NK-92 (cell line): Measurements from ENCODE around the gene YWHAE.
A peak's percentile ranks its signal among the peaks of the same experiment; 100 is the strongest.
"Not testable (repeated sequence)": the region's sequence is repeated elsewhere in the genome, so short reads cannot be mapped to it uniquely, and the experiment has no call there.

Experiments
- DNase-seq: peaks from one replicate; lab custom pipeline; 2025; ENCODE audit not compliant: unreplicated experiment; lab: John Stamatoyannopoulos, UW

The YWHAE gene

DNA sequence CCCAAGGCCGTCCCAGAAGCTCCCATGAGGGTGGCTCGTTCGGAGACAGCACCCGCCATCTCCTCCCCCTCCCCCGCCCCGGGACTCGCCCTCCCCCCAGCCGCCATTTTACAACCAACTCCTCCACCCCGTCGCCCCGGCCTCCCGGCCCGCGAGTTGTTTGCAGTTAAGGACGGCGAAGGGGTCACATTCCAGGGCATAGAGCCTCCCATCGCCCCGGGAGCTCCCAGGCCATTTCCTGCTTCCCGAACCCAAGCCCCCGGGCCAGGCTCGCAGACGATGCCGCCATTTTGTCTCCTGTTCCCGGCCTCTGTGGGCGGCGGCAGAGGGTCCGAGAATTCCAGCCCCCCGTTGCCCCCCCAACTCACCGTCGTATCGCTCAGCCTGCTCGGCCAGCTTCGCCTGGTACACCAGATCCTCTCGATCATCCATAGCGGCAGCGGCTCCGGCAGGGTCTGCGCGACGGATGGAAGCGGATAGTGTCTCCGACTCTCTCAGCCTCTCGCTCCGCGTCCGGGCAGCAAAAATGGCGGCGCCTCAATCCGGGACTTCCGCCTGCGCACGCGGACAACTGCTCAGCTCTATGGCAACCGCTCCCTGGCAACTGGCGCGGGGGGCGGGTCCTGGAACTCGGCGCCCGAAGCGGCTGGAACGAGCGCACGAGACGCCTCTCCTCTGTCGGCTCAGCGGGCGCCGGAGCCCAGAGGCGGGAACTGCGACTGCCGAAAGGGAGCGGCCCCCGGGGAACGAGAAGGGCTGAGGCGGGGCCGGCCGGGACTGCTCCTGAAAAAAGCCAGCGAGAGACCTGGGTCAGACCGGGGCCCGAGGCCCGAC, at the start of gene YWHAE:
Gene YWHAE, minus strand, starts transcription at position 544 of the 834 bp plus-strand sequence. Its CDS starts 112 bp downstream, at position 432.
- peak; percentile 50 for DNase-seq

DNA sequence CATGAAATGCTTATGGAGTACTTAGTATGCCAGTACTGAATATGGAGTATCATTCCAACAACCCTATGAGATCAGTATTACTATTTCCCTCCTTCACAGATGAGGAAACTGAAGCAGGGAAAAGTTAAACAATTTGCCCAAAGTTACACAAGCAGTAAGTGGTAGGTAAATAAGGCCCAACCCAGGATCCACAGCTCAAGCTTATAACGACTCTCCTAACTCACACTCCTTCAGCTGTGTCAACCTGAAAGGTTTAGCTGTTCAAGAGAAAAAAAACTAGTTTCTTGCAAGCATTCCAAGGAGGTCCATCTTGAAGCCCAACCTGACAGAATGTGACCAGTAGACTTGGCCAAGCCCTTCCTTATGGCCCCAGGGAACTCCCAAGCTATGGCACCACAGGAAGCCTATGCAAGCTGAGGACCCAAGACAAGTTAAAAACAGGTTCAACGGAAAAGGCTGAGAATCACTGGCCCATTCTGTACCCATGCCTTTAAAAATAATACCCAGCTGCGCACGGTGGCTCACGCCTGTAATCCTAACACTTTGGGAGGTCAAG, 49.5 kb upstream of the YWHAE start:
- no peak for DNase-seq

DNA sequence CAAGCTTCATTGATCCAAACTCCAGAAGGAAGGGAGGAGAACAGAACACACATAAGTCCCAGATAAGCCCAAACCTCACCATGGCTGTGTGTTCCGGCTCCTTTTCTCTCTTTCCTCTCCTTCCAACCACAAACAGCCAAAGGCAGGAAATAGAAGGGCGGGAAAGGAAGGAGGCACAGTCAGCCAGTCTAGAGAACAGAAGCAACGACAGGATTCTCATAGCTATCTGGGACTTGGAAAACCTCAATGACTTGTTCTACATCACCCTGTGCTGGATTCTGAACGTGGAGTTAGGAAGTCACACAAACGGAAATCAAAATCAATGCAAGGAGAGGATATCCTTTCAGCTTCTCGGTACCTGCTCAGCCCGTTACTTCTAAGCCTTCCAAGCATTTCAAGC, 47.0 kb upstream of the YWHAE start:
- DNase-seq, result no peak

DNA sequence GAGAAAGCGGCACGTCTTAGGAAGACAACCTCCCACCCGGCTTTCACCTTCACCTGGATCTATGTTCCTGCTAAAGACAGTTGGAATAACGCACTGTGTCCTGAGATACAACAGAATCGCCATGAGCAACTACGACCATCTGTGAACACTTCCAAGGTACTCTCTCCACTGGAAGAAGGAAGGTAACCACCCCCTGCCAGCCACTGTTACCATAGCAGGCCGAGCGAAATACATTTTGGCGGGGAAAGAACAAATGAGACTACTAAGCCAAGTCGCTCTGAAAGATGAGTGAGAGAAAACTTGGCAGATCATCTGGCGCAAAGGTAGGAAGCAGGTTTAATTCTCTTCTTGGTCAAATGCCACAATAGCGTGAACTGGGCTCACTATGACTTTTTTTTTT, 46.2 kb upstream of the YWHAE start:
- DNase-seq, result no peak

DNA sequence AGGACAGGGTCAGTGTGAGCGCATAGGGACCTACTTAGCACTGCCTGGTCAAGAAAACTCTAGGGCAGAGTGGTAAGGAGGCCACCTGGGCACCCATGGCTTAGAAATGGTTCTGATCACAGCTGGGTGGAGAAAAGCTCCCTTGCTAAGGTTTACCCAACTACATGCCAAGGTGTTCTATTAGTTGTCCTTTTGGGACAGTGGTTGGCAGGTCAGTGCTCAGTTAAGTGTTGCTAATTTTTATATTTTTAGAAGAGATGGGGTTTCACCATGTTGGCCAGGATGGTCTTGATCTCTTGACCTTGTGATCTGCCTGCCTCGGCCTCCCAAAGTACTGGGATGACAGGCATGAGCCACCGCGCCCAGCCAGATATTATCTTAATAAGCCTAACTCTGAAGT, 45.7 kb upstream of the YWHAE start:
- DNase-seq, result not testable (repeated sequence)

DNA sequence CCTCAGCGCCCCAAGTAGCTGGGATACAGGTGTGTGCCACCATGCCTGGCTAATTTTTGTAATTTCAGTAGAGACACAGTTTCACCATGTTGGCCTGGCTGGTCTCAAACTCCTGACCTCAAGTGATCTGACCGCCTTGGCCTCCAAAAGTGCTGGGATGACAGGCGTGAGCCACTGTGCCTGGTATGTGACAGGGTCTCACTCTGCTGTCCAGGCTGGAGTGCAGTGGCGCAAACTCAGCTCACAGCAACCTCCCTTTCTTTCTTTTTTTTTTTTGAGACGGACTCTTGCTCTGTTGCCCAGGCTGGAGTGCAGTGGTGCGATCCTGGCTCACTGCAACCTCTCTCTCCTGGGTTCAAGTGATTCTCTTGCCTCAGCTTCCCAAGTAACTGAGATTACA, 42.7 kb upstream of the YWHAE start:
- DNase-seq, result not testable (repeated sequence)

DNA sequence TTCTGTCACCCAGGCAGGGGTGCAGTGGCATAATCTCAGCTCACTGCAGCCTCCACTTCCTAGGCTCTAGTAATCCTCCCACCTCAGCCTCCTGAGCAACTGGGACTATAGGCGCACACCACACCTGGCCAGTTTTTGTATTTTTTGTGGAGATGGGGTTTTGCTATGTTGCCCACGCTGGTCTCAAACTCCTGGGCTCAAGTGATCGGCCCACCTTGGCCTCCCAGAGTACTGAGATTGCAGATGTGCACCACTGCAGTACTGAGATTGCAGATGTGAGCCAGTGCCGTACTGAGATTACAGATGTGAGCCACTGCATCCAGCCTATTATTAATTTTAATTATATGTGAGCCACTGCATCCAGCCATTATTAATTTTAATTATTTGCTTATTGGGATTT, 42.2 kb upstream of the YWHAE start:
- no peak for DNase-seq

DNA sequence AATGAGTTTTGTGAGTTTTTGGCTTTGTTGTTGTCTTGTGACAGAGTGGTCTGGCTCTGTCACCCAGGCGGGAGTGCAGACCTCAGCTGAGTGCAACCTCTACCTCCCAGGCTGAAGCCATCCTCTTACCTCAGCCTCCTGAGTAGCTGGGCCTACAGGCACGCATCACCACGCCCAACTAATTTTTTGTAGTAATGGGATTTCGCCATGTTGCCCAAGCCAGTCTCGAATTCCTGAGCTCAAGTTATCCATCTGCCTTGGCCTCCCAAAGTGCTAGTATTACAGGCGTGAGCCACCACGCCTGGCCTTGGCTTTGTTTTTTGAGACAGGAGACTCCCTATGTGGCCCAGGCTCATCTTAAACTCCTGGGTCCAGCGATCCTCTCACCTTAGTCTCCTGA, 40.9 kb upstream of the YWHAE start:
- no peak for DNase-seq

DNA sequence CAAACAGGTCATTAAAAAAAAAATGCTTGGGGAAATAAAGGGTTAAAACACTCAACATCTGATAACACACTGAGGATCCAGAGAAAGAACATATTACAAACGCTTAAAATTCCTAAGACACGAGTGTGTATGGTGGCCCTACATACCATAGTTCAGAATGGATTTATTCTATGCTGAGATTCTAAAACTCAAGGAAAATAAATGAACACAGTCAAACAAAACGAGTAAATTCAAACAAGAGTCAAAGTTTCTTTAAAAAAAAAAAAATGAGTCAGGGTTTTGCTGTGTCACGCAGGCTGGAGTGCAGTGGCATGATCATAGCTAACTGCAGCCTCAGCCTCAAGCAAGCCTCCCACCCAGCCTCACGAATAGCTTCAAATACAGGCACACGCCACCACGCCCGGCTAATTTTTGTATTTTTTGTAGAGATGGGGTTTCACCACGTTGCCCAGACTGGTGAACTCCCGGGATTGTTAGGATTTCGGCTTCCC, 38.6 kb upstream of the YWHAE start:
- DNase-seq, result no peak

DNA sequence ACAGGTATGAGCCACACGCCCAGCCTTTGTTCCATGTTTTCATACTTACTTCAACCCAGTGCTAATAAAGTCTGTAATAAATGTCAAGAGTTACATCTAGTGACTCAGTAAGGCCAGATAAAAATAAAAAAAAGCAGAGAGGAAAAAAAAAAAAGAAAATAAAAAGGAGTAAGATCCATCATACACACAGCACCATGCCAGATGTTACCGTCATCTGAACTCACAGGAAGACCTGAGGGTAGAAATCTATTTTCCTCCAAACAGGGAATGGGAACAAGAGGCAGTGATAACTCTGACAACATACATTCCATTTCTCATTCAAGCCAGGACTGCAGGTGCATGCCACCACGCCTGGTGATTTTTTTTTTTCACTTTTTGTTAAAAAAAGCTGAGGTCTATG, 35.3 kb upstream of the YWHAE start:
- no peak for DNase-seq

DNA sequence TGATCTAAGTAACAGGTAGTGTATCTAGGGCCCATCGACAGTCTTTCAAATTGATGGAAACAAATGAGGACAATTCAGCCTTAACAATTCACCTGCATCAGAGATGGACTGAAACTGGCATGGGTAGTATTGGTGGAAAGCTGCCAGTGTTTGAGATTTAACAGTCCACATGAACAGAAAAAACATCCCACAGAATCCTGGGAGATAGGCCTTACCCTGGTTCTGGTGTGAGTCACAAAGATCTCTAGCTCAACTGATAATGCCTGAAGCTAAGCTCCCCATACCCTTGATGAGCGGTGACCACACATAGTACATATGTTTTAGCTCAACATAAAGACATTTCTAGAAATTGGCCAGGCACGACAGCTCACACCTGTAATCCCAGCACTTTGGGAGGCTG, 34.1 kb upstream of the YWHAE start:
- DNase-seq, result no peak

DNA sequence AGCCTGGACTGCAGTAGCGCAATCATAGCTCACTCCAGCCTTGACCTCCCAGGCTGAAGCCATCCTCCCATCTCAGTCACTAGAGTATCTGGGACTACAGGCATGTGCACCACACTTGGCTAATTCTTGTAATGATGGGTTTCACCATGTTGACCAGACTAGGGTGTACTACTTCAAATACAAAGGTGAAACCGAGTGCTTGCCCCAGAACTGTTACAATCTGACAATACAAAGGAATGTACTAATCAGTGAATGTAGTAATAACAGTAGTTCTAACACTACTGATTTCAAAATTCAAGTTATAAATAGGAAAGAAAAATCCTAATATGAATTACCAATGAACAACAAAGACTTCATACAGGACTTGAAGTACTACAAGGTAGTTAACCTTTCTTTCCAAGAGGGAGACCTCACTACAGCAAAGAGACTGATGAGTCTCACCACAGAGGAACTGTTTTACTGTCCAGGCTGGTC, 31.6 kb upstream of the YWHAE start:
- no peak for DNase-seq

DNA sequence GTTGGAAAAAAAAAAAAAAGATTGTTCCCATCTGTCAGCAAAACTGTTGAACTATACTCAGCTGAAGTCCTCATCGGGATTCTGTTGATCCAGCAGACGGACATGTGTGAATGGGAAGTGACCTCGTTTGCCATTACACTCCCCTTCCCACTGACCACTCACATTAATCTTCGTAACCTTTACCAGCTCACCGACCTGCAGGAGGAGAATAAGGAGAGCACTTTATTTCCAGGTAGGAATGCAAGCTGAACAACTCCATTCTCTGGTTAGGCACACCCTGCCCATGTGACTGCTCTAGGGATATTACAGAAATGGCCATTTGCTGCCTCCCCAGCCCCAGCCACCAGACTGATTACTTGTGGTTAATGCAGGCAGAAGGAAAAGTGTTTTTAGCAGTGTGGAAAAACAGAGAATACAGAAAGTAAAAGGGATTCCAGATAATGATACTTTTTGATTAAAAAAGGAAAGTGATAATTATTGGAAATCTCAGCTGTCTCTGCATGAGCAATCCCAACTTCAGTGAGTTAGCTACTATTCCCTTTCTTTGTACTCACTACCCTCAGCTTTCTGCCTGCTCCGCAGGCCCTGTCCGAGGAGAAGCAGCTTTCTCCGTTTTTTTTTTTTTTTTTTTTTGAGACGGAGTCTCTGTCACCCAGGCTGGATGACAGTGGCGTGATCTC, 23.6 kb upstream of the YWHAE start:
- no peak for DNase-seq

DNA sequence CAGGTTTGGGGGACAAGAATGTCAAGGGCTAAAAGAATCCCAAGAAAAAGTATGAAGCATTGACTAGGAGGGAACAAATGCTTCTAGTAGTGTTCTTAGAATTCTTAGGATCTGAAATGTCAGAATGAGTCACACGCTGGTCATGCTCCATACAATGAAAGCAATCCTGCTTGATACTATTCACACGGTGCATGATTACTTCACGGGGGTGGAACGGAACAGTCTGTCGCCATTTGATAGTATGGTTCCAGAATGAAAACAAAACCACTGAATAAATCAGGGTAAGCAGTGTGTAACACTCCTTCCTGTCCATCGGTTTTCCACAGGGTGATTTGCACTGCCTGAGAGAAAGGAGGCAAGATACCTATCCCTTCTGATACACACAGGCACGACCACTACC, 22.9 kb upstream of the YWHAE start:
- DNase-seq, result no peak

DNA sequence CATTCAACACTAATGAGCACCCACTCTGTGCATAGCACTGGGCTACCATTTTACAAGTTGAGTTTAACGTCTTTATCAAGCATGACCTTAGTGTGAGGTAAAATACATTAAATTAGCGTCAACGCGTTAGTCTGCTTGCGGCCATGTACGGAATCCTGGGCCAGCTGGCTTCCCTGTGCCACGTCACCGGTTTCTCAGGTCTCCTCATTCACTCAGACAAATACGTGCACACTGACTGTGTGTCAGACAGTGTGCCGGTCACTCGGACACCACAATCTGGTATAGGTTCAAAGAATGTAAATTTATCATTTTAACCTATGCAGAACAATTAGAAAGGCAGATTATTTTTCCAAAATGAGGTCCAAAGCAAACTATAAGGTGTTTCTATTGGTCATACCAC, 21.4 kb upstream of the YWHAE start:
- no peak for DNase-seq

DNA sequence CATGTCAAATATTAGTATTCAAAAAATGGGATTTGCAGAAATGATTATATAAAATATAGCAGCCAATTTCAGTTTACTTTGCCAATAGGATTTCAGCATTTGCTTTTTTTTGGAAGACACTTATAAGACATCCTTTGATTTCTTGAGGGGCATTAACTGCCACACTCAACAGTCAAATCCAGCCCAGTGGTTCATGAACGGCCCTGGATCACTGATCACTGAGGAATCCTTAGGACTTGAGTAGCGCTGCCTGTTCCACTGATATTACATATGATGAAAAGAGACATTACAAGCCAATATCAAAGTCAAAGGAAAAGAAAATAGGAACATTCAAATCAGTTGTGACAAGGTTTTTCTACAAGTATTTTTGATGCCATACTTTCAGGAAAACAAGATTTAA, 21.0 kb upstream of the YWHAE start:
- no peak for DNase-seq

DNA sequence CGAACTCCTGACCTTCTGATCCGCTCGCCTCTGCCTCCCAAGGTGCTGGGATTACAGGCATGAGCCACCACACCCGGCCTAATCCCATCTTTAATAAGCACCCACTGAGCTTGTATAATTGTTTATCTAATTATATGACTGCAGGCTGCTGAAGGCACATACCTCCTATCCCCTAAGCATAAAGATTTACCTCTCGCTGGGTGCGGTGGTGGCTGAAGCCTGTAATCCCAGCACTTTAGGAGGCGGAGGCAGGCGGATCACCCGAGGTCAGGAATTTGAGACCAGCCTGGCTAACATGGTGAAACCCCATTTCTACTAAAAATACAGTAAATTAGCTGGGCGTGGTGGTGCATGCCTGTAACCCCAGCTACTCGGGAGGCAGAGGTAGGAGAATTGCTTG, 20.1 kb upstream of the YWHAE start:
- DNase-seq, result no peak

DNA sequence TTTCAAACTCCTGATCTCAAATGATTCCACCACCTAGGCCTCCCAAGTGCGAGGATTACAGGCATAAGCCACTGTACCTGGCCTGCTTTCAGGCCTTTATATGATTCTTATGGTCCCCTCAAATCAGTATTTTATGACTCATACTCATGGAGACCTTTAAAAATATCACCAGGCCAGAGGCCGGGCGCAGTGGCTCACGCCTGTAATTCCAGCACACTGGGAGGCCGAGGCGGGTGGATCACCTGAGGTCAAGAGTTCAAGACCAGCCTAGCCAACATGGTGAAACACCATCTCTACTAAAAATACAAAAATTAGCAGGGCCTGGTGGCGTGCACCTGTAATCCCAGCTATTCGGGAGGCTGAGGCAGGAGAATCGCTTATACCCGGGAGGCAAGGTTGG, 18.5 kb upstream of the YWHAE start:
- not testable (repeated sequence) for DNase-seq

DNA sequence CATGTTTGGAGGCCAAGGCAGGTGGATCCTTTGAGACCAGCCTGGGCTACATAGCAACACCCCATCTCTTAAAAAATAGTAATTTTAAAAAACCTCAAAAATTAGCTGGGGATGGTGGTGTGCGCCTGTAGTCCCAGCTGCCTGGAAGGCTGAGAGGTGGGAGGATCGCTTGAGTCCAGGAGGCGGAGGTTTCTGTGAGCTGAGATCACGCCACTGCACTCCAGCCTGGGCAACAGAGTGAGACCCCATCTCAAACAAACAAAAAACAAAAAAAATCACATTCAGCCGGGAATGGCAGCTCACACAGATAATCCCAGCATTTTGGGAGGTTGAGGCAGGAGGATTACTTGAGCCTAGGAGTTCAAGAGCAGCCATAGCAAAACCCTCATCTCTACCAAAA, 16.4 kb upstream of the YWHAE start:
- DNase-seq, result no peak

DNA sequence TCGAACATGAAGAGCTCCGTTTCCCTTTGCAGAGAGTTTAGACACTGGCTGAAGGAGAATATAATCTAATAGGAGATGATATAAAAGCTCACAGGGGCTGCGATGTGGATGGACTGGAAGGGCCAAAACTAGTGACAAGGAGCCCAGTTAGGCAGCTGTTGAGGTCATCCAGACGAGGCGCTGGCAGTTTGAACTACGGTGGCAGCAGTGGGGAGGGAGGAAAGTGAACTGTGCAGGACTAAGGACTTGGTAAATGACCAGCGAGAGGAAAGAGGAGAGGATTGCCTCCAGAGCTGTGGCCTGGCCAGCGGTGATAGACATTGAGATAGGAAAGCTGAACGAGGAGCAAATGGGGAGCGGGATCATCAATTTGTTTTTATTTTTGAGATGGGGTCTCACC, 14.6 kb upstream of the YWHAE start:
- DNase-seq, result no peak

DNA sequence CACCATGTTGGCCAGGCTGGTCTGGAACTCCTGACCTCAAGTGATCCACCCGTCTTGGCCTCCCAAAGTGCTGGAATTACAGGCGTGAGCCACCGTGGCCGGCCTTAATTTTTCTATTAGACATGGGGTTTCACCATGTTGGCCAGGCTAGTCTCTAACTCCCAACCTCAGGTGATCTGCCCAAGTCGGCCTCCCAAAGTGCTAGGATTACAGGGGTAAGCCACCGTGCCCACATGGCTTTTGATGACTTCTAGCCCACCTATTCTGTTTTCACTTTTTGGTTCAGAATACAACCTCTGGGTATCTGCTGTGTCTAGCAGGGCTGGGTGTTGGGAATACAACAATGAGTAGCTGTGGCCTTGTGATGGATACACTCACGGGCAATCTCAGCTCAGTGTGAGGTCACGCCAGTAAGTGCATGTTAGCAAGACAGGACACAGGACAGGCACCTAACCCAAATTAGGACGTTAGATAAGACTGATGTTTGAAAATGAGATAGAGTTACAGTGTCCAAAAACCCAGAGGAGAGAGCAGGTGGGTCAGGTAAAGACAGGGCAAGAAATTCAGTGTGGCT, 14.1 kb upstream of the YWHAE start:
- DNase-seq, result no peak
